ENCODE data around the gene CASP3.

The CASP3 gene

GRCh38 chr4:184591070-184591677, 58.1 kb downstream of the CASP3 start:
- no peak for TF ChIP-seq CTCF (IDR thresholded peaks at IDR 0.05; ENCODE audit: borderline replicate concordance, insufficient read depth, low read depth, low read length)
- H3K4me3 ChIP-seq (ENCODE audit: low read depth, low read length), result no peak overlapping the region

- no peak for TF ChIP-seq CTCF (IDR thresholded peaks at IDR 0.05; ENCODE audit: borderline replicate concordance, insufficient read depth, low read depth, low read length)
- H3K4me3 ChIP-seq (ENCODE audit: low read depth, low read length), result no peak overlapping the region
Observed at GRCh38 chr4:184590196-184590595, 59.1 kb downstream of the CASP3 start.

- no peak overlapping the region for H3K4me3 ChIP-seq (ENCODE audit: low read depth, low read length)
- TF ChIP-seq CTCF (IDR thresholded peaks at IDR 0.05; ENCODE audit: borderline replicate concordance, insufficient read depth, low read depth, low read length), result no peak
Observed at GRCh38 chr4:184588893-184589292, 60.4 kb downstream of the CASP3 start.

GRCh38 chr4:184587701-184588100, 61.5 kb downstream of the CASP3 start:
- TF ChIP-seq CTCF (IDR thresholded peaks at IDR 0.05; ENCODE audit: borderline replicate concordance, insufficient read depth, low read depth, low read length), result no peak
- no peak overlapping the region for H3K4me3 ChIP-seq (ENCODE audit: low read depth, low read length)

- TF ChIP-seq CTCF (IDR thresholded peaks at IDR 0.05; ENCODE audit: borderline replicate concordance, insufficient read depth, low read depth, low read length), result no peak
- no peak overlapping the region for H3K4me3 ChIP-seq (ENCODE audit: low read depth, low read length)
Observed at GRCh38 chr4:184587221-184587620, 62.0 kb downstream of the CASP3 start.

GRCh38 chr4:184583738-184584502, 65.3 kb downstream of the CASP3 start:
- no peak for TF ChIP-seq CTCF (IDR thresholded peaks at IDR 0.05; ENCODE audit: borderline replicate concordance, insufficient read depth, low read depth, low read length)
- H3K4me3 ChIP-seq (ENCODE audit: low read depth, low read length), result no peak overlapping the region

Measured in GM12875 (cell line).